ENCODE data around the gene ZBED6. TPM values are rescaled to one million over a fixed set of nuclear protein-coding genes. Genes with fewer than 3 reads are reported as not detected.
"Not testable (repeated sequence)": the region's sequence is repeated elsewhere in the genome, so short reads cannot be mapped to it uniquely, and the experiment has no call there.

Gene ZBED6
- total and polyA plus RNA-seq, 9 of the 15 experiments (the other 6 are each of a cell fraction or from before 2014, with no cell fraction given) = 0.21 to 16.6 (median 5.0) TPM

GRCh38 chr1:203751051-203751450 is 44.4 kb upstream of the ZBED6 start:
- ChIA-PET CTCF (ENCODE audit: low intra/inter-chr PET ratio) (no interaction called here), POLR2A (interaction anchor here (0.9 kb wide), 2 partner anchors 9 to 19 kb away, joined by 3 to 4 read pairs; no protein-coding TSS in a partner anchor)
- in situ Hi-C loops (cut with MboI) (no loop called here), intact Hi-C loops (cut with micrococcal nuclease) (no loop called here)
- no peaks in the 10 kb centered on the region for H3K79me2 ChIP-seq (ENCODE audit: control insufficient read depth, insufficient read depth, low read length)
- ATAC-seq (no peak), DNase-seq (ENCODE audit: extremely low read depth in 1 of 4, low spot score in 3 of 4) (no peak), FAIRE-seq (no peak)
- 66% methylated on average over 3 of the region's 3 CpGs for WGBS (ENCODE audit: insufficient coverage, low coverage, missing lambda C conversion rate)
- BruUV-seq (replicated peaks) = no TSS peak
- H3K36me3 ChIP-seq (ENCODE audit: control insufficient read depth, insufficient read depth, low read length) = no peaks in the 10 kb centered on the region
- H3K4me1 ChIP-seq (replicated peaks in 1 of 2; ENCODE audit: control insufficient read depth in 2 of 2, insufficient read depth in 2 of 2, low read length in 2 of 2) = peaks cover 0 to 3% of the 10 kb centered on the region in 2 experiments; a peak in 1 of 5 replicates
- H3K4me3 ChIP-seq = no peak overlapping the region
- no peaks in the 10 kb centered on the region for H3K27me3 ChIP-seq (ENCODE audit: control insufficient read depth in 2 of 2, insufficient read depth in 2 of 2, low read length in 2 of 2)
- no peak overlapping the region for H3K9ac ChIP-seq (ENCODE audit: insufficient read depth in 1 of 2, low read depth in 2 of 2, low read length in 2 of 2)
- no peaks in the 10 kb centered on the region for H4K20me1 ChIP-seq (replicated peaks; ENCODE audit: control insufficient read depth, insufficient read depth, low read length)
- no peak for TF ChIP-seq C11orf30 (IDR thresholded peaks at IDR 0.05; ENCODE audit: low read depth)
- TF ChIP-seq RBM34 (IDR thresholded peaks at IDR 0.05; ENCODE audit: borderline replicate concordance, insufficient read depth, low read length) = no peak
- TF ChIP-seq CBFA2T3 (IDR thresholded peaks at IDR 0.05) = no peak
- no peak for TF ChIP-seq HDAC2 (IDR thresholded peaks at IDR 0.05)
- no peak for TF ChIP-seq RAD21 (CRISPR knock-in tag; conservative IDR thresholded peaks at IDR 0.05 in 1 of 2, IDR thresholded peaks at IDR 0.05 in 1 of 2)
- TF ChIP-seq MYC (IDR thresholded peaks at IDR 0.05; ENCODE audit: low read depth, low read length) = no peak
- TF ChIP-seq MYC (CRISPR knock-in tag; IDR thresholded peaks at IDR 0.05; ENCODE audit: borderline replicate concordance, low read depth) = no peak
- no peak for TF ChIP-seq ZNF121 (CRISPR knock-in tag; conservative IDR thresholded peaks at IDR 0.05)
- TF ChIP-seq, protein P1, sequence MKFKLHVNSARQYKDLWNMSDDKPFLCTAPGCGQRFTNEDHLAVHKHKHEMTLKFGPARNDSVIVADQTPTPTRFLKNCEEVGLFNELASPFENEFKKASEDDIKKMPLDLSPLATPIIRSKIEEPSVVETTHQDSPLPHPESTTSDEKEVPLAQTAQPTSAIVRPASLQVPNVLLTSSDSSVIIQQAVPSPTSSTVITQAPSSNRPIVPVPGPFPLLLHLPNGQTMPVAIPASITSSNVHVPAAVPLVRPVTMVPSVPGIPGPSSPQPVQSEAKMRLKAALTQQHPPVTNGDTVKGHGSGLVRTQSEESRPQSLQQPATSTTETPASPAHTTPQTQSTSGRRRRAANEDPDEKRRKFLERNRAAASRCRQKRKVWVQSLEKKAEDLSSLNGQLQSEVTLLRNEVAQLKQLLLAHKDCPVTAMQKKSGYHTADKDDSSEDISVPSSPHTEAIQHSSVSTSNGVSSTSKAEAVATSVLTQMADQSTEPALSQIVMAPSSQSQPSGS (CRISPR knock-in tag; IDR thresholded peaks at IDR 0.05) = no peak
- no peak for TF ChIP-seq PTRF (tag; IDR thresholded peaks at IDR 0.05)
- no peak for TF ChIP-seq ARID2 (IDR thresholded peaks at IDR 0.05)
- TF ChIP-seq HCFC1 (IDR thresholded peaks at IDR 0.05; ENCODE audit: low read depth, low read length) = no peak
- H3K9me3 ChIP-seq (replicated peaks; ENCODE audit: control insufficient read depth, insufficient read depth, low read depth, low read length) = no peaks in the 10 kb centered on the region
- no peak overlapping the region for H3K4me2 ChIP-seq (ENCODE audit: insufficient read depth, low read length)
- no peak overlapping the region for H2AFZ ChIP-seq (ENCODE audit: low read depth, low read length)
- H3K9me1 ChIP-seq (ENCODE audit: control insufficient read depth, insufficient read depth, low read length) = no peaks in the 10 kb centered on the region
- H3K27ac ChIP-seq (ENCODE audit: extremely low read depth, low read depth, low read length) = no peak overlapping the region

DNA sequence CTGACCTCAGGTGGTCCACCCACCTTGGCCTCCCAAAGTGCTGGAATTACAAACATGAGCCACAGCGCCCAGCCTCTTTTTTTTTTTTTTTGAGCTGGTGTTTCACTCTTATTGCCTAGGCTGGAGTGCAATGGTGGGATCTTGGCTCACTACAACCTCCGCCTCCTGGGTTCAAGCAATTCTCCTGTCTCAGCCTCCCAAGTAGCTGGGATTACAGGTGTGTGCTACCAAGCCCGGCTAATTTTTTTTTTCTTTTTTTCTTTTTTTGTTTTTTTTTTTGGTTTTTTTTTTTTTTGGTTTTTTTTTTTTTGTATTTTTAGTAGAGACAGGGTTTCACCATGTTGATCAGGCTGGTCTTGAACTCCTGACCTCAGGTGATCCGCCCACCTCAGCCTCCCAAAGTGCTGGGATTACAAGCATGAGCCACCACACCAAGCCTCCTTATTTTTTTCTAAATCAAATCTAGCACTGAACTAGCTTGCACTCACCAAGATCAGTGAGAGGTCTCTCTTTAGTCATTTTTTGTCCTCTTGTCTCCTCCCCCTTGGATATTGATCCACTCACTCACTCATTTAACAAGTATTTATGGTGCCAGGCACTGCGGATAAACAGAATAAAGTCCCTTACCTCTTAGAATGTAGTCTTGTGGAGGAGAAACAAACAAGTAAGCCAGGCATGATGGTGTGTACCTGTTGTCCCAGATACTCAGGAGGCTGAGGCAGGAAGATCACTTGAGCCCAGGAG is 43.6 kb upstream of the ZBED6 start:
- DNase-seq (ENCODE audit: extremely low read depth in 1 of 4, low spot score in 3 of 4); H3K4me2 ChIP-seq (ENCODE audit: insufficient read depth, low read length); H3K36me3 ChIP-seq (ENCODE audit: control insufficient read depth, insufficient read depth, low read length); H3K9me1 ChIP-seq (ENCODE audit: control insufficient read depth, insufficient read depth, low read length); CTCF ChIA-PET (ENCODE audit: low intra/inter-chr PET ratio); H3K9me3 ChIP-seq (replicated peaks; ENCODE audit: control insufficient read depth, insufficient read depth, low read depth, low read length); H3K79me2 ChIP-seq (ENCODE audit: control insufficient read depth, insufficient read depth, low read length); intact Hi-C loops (cut with micrococcal nuclease); BruUV-seq (replicated peaks); H2AFZ ChIP-seq (ENCODE audit: low read depth, low read length); ATAC-seq; H3K27me3 ChIP-seq (ENCODE audit: control insufficient read depth in 2 of 2, insufficient read depth in 2 of 2, low read length in 2 of 2); H3K27ac ChIP-seq (ENCODE audit: extremely low read depth, low read depth, low read length); H4K20me1 ChIP-seq (replicated peaks; ENCODE audit: control insufficient read depth, insufficient read depth, low read length); H3K4me3 ChIP-seq; H3K4me1 ChIP-seq (replicated peaks in 1 of 2; ENCODE audit: control insufficient read depth in 2 of 2, insufficient read depth in 2 of 2, low read length in 2 of 2); in situ Hi-C loops (cut with MboI); FAIRE-seq; H3K9ac ChIP-seq (ENCODE audit: insufficient read depth in 1 of 2, low read depth in 2 of 2, low read length in 2 of 2): not testable (repeated sequence)
- WGBS (ENCODE audit: insufficient coverage, low coverage, missing lambda C conversion rate) = 54% methylated on average over 4 of the region's 5 CpGs
- POLR2A ChIA-PET = interaction anchor here (2.0 kb wide), 1 partner anchor 10 kb away, joined by 4 read pairs; no protein-coding TSS in a partner anchor

Data from K562 (cell line).